Stimulated activated CD4-positive, alpha-beta T cell treated with anti-CD3 and anti-CD28 coated beads, Interleukin-4, amount 100 ng/mL, for 24 hours (primary cell): ENCODE measurements around the gene STOM.

ENCODE experiments used
- DNase-seq: peaks from one replicate; pipeline ENCODE4 v3.0.0-alpha.2; 2020

The STOM gene

DNA sequence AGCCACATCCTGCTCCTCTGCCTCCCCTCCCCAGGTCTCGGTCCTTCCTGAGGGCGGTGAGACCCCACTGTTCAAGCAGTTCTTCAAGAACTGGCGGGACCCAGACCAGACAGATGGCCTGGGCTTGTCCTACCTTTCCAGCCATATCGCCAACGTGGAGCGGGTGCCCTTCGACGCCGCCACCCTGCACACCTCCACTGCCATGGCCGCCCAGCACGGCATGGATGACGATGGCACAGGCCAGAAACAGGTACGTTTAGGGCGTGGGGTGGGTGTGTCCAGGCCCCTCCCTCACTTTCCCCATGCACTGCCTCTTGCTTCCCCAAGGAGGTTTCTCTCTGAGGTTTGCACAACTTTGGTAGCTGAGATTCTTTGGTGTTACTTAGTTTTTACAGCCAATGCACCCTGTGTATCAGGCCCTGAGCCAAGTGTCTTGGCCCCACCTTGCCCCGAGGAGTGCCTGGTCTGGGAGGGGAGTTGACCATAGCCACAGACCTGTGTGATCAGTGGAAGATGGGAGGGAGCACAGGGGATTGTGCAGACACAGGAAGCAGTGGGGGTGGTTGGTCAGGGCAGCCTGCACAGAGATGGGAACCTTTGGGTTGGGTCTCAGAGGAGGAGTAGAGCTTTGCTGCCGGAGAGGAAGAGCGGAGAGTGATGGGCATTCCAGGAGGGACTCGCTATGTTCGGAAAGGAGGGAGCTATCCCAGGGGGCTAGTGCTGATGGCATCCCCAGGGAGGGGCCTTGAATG is 51.2 kb downstream of the STOM start:
- no peak for DNase-seq

- no peak for DNase-seq
These were observed 52.1 kb downstream of the STOM start for GRCh38 chr9:121317737-121318630.

DNA sequence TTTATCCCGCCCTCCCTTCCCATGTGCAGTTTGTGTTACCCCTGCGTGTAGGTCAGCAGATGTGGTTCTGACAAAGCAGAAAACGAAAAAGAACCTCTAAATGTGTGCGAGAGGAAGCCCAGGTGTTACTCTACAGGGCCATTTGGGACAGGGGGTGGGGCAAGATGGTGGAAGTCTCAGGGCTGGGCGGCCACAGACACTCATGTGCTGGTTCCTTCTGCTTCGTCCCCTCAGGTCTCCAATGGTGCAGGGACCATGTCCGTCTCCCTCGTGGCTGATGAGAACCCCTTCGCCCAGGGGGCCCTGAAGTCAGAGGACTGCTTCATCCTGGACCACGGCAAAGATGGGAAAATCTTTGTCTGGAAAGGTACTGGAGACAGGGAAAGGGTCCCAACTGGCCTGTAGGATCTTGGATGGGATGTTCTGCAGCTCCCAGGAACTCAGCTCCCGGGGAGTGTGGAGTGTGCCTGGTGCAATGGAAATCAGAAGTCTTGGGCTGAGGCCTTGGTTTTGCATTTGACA is 53.1 kb downstream of the STOM start:
- DNase-seq: no peak

DNA sequence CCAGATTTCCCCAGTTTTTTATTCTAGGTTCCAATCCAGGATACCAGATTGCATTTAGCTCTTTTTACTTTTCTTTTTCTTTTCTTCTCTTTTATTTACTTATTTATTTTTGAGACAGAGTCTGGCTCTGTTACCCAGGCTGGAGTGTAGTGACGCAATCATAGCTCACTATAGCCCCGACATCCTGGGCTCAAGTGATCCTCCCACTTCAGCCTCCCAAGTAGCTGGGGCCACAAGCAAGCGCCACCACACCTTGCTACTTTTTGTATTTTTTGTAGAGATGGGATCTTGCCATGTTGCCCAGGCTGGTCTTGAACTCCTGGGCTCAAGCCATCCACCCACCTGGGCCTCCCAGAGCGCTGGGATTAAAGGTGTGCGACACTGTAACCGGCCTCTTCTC is 53.7 kb downstream of the STOM start:
- no peak for DNase-seq

DNA sequence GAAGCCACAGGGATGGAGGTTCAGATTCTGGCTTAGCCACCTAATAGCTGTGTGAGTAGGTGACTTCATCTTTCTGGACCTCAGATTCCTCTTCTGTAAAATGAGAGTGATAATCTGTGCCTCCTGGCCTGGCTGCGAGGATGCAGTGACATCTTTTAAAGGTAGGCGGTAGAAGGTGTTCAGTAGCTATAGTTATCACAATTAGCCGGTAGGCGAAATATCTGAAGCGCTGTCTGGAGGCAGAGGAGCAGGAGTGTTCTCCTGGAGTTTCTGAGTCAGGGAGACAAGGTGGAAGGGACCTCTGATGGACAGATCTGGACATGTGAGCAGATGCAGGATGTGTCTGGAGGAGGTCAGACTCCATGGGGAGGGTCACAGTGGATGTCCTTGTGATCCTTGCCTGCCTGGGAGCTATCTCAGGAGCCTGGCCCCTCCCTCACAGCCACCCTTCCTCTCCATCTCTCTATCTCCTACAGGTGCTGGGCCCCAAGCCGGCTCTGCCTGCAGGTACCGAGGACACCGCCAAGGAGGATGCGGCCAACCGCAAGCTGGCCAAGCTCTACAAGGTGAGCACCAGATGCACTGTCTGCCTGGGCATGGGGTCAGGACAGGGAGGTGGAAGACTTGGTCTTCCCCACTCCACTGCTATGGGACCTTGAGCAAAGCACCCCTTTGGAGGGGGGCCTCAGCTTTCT is 56.4 kb downstream of the STOM start:
- no peak for DNase-seq

DNA sequence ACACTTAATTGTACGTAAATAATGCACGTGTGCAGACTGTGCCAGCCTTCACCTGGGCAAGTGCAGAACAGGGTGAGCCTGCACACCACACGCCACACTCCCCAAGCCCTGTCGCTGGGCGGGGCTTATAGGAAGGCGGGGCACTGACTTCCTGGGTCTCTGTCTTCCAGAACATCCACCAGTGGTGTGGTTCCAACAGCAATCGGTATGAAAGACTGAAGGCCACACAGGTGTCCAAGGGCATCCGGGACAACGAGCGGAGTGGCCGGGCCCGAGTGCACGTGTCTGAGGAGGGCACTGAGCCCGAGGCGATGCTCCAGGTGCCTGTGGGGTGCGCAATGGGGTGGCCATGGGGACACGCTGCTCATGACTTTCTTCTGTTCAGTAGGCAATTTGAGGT is 57.9 kb downstream of the STOM start:
- DNase-seq: no peak

DNA sequence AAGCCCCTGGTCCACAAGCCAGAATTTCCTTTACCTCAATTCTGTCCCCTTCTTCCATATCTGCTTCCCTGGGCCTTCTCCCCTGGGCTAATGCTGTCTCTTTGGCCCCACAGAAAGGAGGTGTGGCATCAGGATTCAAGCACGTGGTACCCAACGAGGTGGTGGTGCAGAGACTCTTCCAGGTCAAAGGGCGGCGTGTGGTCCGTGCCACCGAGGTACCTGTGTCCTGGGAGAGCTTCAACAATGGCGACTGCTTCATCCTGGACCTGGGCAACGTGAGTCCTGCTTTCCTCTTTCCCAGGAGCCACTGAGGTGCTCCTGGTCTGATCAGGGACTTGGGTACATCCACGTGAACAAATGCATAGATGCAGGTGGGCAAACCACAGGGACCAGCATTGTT is 59.5 kb downstream of the STOM start:
- DNase-seq: no peak

GRCh38 chr9:121309833-121310425 is 60.1 kb downstream of the STOM start:
- no peak for DNase-seq

GRCh38 chr9:121309171-121309570 is 60.9 kb downstream of the STOM start:
- no peak for DNase-seq

DNA sequence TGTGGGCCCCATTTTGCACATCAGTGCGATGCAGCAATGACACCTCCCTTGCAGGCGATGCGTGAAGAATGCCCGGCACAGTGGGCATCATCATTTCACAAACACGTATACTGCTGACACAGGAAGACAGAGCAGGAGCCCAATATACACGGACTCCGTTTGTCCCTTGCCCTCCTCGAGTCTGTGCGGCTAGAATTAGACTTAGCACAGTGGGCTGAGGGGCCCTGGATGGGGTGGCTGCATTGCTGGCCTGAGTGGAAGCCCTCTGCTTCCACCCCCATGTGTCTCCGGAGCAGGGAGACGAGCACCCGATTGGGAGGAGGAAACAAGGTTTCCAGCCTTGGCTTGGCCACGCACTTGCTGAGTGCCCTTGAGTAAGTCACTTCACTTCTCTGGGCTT is 61.3 kb downstream of the STOM start:
- DNase-seq: no peak

DNA sequence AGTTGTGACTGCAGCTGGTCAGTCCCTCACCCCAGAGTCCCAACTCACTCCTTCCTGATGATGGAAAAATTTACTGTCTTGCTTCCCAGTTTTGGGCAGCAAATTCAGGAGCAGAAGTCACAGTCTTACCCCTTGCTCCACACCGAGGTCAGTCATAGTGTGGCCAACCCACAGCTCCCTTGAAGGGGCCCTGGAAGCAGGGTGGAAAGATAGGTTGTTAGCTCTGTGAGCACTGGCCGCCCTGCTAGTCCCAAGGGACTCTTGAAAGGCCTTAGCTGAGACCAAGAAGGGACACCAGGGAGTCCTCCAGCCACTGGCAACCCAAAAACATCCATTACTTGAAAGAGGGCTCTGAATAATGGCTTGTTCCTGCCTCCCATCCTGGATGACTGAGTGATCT is 62.1 kb downstream of the STOM start:
- no peak for DNase-seq

GRCh38 chr9:121305269-121305994 is 64.6 kb downstream of the STOM start:
- DNase-seq: no peak

DNA sequence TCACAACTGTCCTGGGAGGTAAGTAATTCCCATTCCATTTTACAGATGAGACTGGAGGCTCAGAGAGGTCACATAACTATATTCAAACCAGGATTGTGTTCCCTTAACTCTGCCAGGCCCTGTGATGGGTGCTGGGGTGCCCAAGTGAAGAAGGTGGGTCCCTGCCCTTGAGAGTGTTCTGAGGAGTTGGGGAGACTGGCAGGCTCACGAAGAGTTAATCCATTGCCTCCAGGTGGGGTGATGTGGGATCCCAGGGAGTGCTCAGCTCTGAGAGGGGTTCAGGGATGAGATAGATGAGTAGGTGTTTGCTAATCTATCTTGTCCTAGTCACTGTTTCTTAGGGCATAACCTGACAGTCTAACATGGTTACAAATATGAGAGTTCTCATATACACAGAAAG is 65.3 kb downstream of the STOM start:
- DNase-seq: no peak

DNA sequence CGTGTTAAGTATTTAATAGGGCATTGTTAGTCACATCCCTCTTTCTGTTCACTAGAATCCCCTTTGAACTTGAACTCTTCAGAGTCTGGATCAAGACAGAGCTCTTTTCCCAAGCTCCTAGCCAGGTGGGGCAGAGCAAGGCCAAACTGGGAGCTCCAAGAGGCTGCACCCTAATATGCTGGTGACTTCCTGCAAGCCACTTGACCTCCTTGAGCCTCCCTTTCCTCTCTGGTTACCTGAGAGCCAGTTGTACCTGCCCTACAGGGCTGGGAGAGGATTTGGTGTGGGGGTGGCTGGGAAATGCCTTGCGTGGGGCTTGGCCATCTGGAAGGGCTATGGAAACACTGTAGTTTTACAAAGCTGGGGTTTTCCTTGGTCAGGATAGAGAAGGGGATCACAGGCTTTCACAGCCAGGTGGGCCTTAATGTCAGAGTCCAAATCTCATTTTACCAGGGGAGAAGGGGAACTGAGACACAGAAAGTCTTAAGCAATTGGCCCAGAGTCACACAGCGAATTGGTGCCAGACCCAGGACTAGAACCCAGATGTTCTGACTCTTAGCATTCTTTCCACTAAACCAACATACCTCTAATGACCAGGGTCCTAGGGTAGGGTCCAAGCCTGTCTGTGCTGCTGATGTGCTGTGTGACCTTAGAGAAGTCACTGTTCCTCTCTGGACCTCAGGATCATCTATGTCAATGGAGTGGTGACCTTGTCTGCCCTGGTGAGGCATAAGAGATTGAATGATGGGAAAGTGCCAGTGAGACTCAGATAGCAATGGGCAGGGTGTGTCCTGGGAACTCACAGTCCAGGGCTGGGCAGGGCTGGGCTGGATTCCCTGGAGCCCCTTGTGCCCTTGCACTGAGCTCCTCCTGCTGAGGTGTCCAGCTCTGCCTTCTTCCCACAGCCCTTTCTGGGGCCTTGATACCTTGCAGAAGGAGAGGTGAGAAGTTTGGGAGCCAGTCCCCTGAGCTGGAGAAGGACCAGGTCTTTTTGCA is 66.3 kb downstream of the STOM start:
- DNase-seq: no peak

- no peak for DNase-seq
These were observed 67.3 kb downstream of the STOM start for GRCh38 chr9:121302786-121303185.

GRCh38 chr9:121302341-121302740 is 67.7 kb downstream of the STOM start:
- DNase-seq: no peak

DNA sequence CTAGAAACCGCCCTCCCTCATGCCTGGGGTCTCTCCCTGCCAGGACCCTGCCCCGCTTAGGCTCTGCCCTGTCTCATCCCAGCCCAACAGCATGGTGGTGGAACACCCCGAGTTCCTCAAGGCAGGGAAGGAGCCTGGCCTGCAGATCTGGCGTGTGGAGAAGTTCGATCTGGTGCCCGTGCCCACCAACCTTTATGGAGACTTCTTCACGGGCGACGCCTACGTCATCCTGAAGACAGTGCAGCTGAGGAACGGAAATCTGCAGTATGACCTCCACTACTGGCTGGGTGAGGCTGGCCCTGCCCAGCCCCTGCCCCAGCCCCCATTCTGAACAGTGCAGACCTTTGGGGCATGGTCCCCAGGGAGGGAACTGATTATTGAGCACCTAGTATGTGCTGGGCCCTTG is 68.2 kb downstream of the STOM start:
- no peak for DNase-seq

- no peak for DNase-seq
These were observed 69.5 kb downstream of the STOM start for GRCh38 chr9:121300283-121301119.

- no peak for DNase-seq
These were observed 70.4 kb downstream of the STOM start for GRCh38 chr9:121299467-121300282.
